B cell (primary cell): ENCODE results near the gene ZBTB24. TPM values are rescaled to one million over a fixed set of nuclear protein-coding genes. Genes with fewer than 3 reads are reported as not detected.

Experiments used
- ATAC-seq: fragments of 200-7000 bp; cut with Tn5 transposase; one replicate; pipeline ENCODE4 v1.10.0; 2021; ENCODE audit warnings: low read depth, mild to moderate bottlenecking, moderate number of reproducible peaks, moderate library complexity
- CTCF ChIA-PET: fragments of 350-600 bp; sonication (Branson Sonifier 250); formaldehyde crosslinking; loops from one replicate; lab custom pipeline; 2021; ENCODE audit warnings: antibody characterized with exemption, inconsistent platforms; lab: Charles Lee
- POLR2A ChIA-PET: fragments of 350-600 bp; sonication (Branson Sonifier 250); formaldehyde crosslinking; loops from one replicate; lab custom pipeline; 2021; ENCODE audit warnings: antibody characterized with exemption; lab: Charles Lee
- DNase-seq: peaks from one replicate; pipeline ENCODE4 v3.0.0; 2013
- H2AFZ ChIP-seq: 2 replicates; pipeline ENCODE4 v1.6.1; 2012; ENCODE audit warnings: mild to moderate bottlenecking, low read depth, low read length; ENCODE audit not compliant: insufficient read depth, poor library complexity, severe bottlenecking
- H3K27ac ChIP-seq, 2 donors: 1 replicate in 1 of 2; 2 replicates in 1 of 2; pipeline ENCODE4 v1.5.1; 2012 to 2013; ENCODE audit warnings: low read length in 2 of 2, mild to moderate bottlenecking in 2 of 2, moderate library complexity in 1 of 2
- H3K27me3 ChIP-seq, 4 experiments: fragments of 200-600 bp in 1 of 4; sonication (generic) in 1 of 4; replicated peaks in 1 of 4; 1 replicate in 2 of 4; 2 replicates in 2 of 4; pipeline versions ENCODE4 v1.6.1 to v1.7.0; 2013 to 2016; ENCODE audit warnings: low read length in 3 of 4, mild to moderate bottlenecking in 2 of 4, mixed read lengths in 1 of 4, moderate library complexity in 1 of 4; ENCODE audit not compliant: insufficient read depth in 4 of 4, control insufficient read depth in 3 of 4; ENCODE audit errors: control extremely low read depth in 1 of 4
- H3K36me3 ChIP-seq, 2 experiments: replicated peaks in 1 of 2; 1 replicate in 1 of 2; 2 replicates in 1 of 2; pipeline versions ENCODE4 v1.6.1 to v1.7.1; 2013; ENCODE audit warnings: low read length in 1 of 2; ENCODE audit not compliant: insufficient read depth in 2 of 2, control insufficient read depth in 1 of 2; ENCODE audit errors: control extremely low read depth in 1 of 2, extremely low read depth in 1 of 2
- H3K4me1 ChIP-seq, 2 donors: fragments of 200-600 bp in 1 of 2; sonication (generic) in 1 of 2; 1 replicate in 1 of 2; 2 replicates in 1 of 2; pipeline versions ENCODE4 v1.5.1 to v1.6.1; 2013 to 2017; ENCODE audit warnings: low read length in 2 of 2; ENCODE audit not compliant: control insufficient read depth in 2 of 2, insufficient read depth in 2 of 2
- H3K4me2 ChIP-seq: replicated peaks from 2 replicates; pipeline ENCODE3; 2012; ENCODE audit warnings: mild to moderate bottlenecking, low read depth, low read length; ENCODE audit not compliant: poor library complexity, severe bottlenecking
- H3K4me3 ChIP-seq, 5 experiments: fragments of 200-600 bp in 1 of 5; sonication (generic) in 1 of 5; 1 replicate in 3 of 5; 2 replicates in 2 of 5; pipeline versions ENCODE4 v1.5.1 to v1.7.0; 2011 to 2016; ENCODE audit warnings: low read length in 4 of 5, mild to moderate bottlenecking in 4 of 5, low read depth in 2 of 5, control low read depth in 1 of 5, moderate library complexity in 1 of 5; ENCODE audit not compliant: insufficient read depth in 1 of 5; ENCODE audit errors: control extremely low read depth in 1 of 5, extremely low read depth in 1 of 5
- H3K79me2 ChIP-seq: fragments of 200-600 bp; sonication (generic); one replicate; pipeline ENCODE4 v1.6.0; 2016; ENCODE audit warnings: low read length; ENCODE audit not compliant: control insufficient read depth, insufficient read depth
- H3K9ac ChIP-seq: fragments of 200-600 bp; sonication (generic); 2 replicates; pipeline ENCODE4 v1.6.1; 2017; ENCODE audit warnings: mild to moderate bottlenecking, low read length, moderate library complexity
- H3K9me3 ChIP-seq, 3 donors: one replicate each; pipeline versions ENCODE4 v1.6.1 to v1.7.1; 2013; ENCODE audit warnings: low read length in 2 of 3; ENCODE audit not compliant: control insufficient read depth in 2 of 3, insufficient read depth in 1 of 3; ENCODE audit errors: control extremely low read depth in 1 of 3
- H4K20me1 ChIP-seq: 2 replicates; pipeline ENCODE4 v1.6.0; 2012; ENCODE audit warnings: mild to moderate bottlenecking, low read length; ENCODE audit not compliant: insufficient read depth, control insufficient read depth, poor library complexity, severe bottlenecking
- H3K27ac Mint-ChIP-seq: one replicate; pipeline ENCODE4 v1.8.0; 2021; ENCODE audit warnings: mixed read lengths
- H3K27me3 Mint-ChIP-seq: one replicate; pipeline ENCODE4 v1.8.0; 2021; ENCODE audit warnings: mixed read lengths
- H3K4me1 Mint-ChIP-seq: one replicate; pipeline ENCODE4 v1.8.0; 2021; ENCODE audit warnings: mixed read lengths
- H3K4me3 Mint-ChIP-seq: one replicate; pipeline ENCODE4 v1.8.0; 2021; ENCODE audit warnings: mixed read lengths
- H3K9me3 Mint-ChIP-seq: one replicate; pipeline ENCODE4 v1.8.0; 2022; ENCODE audit warnings: mixed read lengths; ENCODE audit not compliant: insufficient read depth
- CTCF ChIP-seq: fragments of 200-600 bp; IDR thresholded peaks from one replicate; pipeline ENCODE4 v1.8.0; 2022; ENCODE audit warnings: antibody characterized with exemption, mild to moderate bottlenecking
- EZH2 ChIP-seq: IDR thresholded peaks from 2 replicates; pipeline ENCODE4 v1.6.1; 2012; ENCODE audit warnings: borderline replicate concordance, low read depth, mild to moderate bottlenecking, moderate library complexity, low read length; ENCODE audit not compliant: insufficient read depth, poor library complexity, severe bottlenecking
- WGBS: methylation state at CpG from one replicate; pipeline ENCODE4 v1.1.5; 2013; ENCODE audit warnings: missing lambda C conversion rate; ENCODE audit not compliant: insufficient coverage; 5-methylcytosine and 5-hydroxymethylcytosine counted together
- intact Hi-C: fragments of 100-400 bp; cut with micrococcal nuclease; formaldehyde crosslinking; loops from one replicate; pipeline ENCODE4 v1.10.0; 2022
- polyA plus RNA-seq: library from polyadenylated mRNA; depleted of rRNA; stranded (reverse); fragments of >200 nt; gene quantifications from 2 replicates; pipeline ENCODE4 v1.2.3, GENCODE V29; 2012
- total RNA-seq, 2 donors: library from RNA; stranded (reverse); fragments of 120-200 nt in 1 of 2; gene quantifications; 1 replicate in 1 of 2; 2 replicates in 1 of 2; pipeline versions ENCODE4 v1.2.3 to v1.2.4, GENCODE V29; 2013 to 2022

The ZBTB24 gene
- total and polyA plus RNA-seq, 2 donors (not counting 1 experiment from before 2014, with no cell fraction given): 10.6 to 31.4 TPM

- peak overlapping the region in 1 of 5 experiments; percentile 19 for H3K4me3 ChIP-seq
- no peaks in the 10 kb centered on the region for H3K27me3 ChIP-seq
- intact Hi-C loops: loop anchor here (1.0 to 10.0 kb wide), 3 partner anchors 9 to 1425 kb away; partner anchors contain the start of gene AMD1
- WGBS: 66% methylated on average over 16 of the region's 16 CpGs
- H3K9me3 Mint-ChIP-seq: no peaks in the 10 kb centered on the region
- peaks cover 70 to 74% of the 10 kb centered on the region in 2 donors for H3K4me1 ChIP-seq
- peak overlapping the region; percentile 65 for H3K4me2 ChIP-seq
- H3K9ac ChIP-seq: no peak overlapping the region
- peak overlapping the region; percentile 79 for H3K27ac Mint-ChIP-seq
- ChIA-PET POLR2A (interaction anchor here (0.5 to 3.7 kb wide), 3 partner anchors 9 to 67 kb away, joined by 4 to 21 read pairs (median 6); partner anchors contain the start of genes PPIL6 and SMPD2), CTCF (interaction anchor here (0.5 to 1.1 kb wide), 2 partner anchors 10 to 13 kb away, joined by 3 read pairs; no protein-coding TSS in a partner anchor)
- peak overlapping the region; percentile 19 to 76 for H3K27ac ChIP-seq
- H3K27me3 Mint-ChIP-seq: no peaks in the 10 kb centered on the region
- no peaks in the 10 kb centered on the region for H3K9me3 ChIP-seq
- peaks cover 78% of the 10 kb centered on the region for H3K4me1 Mint-ChIP-seq
- H3K36me3 ChIP-seq: peaks cover 0 to 50% of the 10 kb centered on the region in 2 experiments
- H3K4me3 Mint-ChIP-seq: peak overlapping the region; percentile 47
- no peak overlapping the region for H2AFZ ChIP-seq
- DNase-seq: peak; percentile 77
- peaks cover 36% of the 10 kb centered on the region for H3K79me2 ChIP-seq
- peaks cover 9% of the 10 kb centered on the region for H4K20me1 ChIP-seq
- ATAC-seq: peak; percentile 28
- TF ChIP-seq CTCF (no peak), EZH2 (no peak)
Observed at GRCh38 chr6:109449795-109450673, 33.0 kb downstream of the ZBTB24 start.
